Stimulated activated CD8-positive, alpha-beta memory T cell treated with anti-CD3 and anti-CD28 coated beads, Interleukin-7, amount 100 ng/mL, for 24 hours (primary cell): ENCODE measurements around the gene EIF4E3.

ENCODE experiments used
- DNase-seq: peaks from one replicate; pipeline ENCODE4 v3.0.0-alpha.2; 2020; ENCODE audit warnings: low read depth

Gene EIF4E3

GRCh38 chr3:71725271-71725991 is at the start of gene EIF4E3:
EIF4E3 (minus strand) TSS chr3:71725402; CDS start chr3:71725367, 35 bp downstream.
- no peak for DNase-seq

- DNase-seq = no peak
Measured at GRCh38 chr3:71771884-71772283, 46.7 kb upstream of the EIF4E3 start.

GRCh38 chr3:71771126-71771525 is 45.9 kb upstream of the EIF4E3 start:
- DNase-seq = no peak

- no peak for DNase-seq
Measured at GRCh38 chr3:71763426-71763825, 38.2 kb upstream of the EIF4E3 start.

DNA sequence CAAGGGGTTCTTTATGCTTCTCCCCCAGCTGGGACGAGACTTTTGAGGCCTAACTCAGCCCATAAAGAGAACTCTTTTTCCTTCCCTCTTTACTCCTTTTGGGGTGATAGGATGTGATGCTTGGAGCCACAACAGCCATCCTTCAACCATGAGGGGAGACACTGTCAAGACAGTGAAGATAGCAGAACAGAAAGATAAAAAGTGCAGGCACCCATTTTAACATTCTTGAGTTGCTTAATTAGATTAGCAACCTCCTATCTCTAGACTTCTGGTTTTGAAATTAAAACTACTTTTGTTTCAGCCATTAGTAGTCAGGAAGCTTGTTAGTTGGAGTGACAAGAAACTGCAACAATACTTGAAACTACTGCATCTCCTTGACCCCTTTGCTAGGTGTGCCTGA is 34.9 kb upstream of the EIF4E3 start:
- DNase-seq = no peak

DNA sequence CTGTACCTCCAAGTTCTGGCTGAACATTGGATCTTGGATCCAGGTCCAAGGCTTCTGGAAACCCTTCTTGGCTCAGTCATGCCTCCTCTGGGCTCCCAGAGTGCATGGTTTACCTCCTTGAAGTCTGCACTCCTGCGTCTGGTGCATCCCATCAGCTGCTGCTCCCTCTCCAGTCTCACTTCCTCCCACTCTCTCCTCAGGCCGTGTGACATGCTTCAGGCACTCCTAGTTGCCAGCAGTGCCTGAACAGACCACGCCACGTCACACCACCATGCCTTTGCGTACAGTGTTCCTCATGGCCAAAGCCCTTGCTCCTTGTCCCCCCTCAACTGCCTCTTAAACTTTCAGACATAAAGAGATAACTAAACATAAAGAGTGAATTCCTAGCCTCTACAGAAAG is 34.2 kb upstream of the EIF4E3 start:
- DNase-seq = no peak

GRCh38 chr3:71758091-71758490 is 32.9 kb upstream of the EIF4E3 start:
- no peak for DNase-seq

DNA sequence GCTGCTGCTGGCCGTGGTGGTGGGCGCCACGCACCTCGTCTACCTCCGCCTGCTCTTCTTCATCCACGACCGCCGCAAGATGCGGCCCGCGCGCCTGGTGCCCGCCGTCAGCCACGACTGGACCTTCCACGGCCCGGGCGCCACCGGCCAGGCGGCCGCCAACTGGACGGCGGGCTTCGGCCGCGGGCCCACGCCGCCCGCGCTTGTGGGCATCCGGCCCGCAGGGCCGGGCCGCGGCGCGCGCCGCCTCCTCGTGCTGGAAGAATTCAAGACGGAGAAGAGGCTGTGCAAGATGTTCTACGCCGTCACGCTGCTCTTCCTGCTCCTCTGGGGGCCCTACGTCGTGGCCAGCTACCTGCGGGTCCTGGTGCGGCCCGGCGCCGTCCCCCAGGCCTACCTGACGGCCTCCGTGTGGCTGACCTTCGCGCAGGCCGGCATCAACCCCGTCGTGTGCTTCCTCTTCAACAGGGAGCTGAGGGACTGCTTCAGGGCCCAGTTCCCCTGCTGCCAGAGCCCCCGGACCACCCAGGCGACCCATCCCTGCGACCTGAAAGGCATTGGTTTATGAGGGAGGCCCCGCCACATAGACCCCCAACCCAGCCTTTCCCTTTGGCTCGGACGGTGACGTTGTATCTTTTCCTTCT is 29.5 kb upstream of the EIF4E3 start:
- DNase-seq = no peak

DNA sequence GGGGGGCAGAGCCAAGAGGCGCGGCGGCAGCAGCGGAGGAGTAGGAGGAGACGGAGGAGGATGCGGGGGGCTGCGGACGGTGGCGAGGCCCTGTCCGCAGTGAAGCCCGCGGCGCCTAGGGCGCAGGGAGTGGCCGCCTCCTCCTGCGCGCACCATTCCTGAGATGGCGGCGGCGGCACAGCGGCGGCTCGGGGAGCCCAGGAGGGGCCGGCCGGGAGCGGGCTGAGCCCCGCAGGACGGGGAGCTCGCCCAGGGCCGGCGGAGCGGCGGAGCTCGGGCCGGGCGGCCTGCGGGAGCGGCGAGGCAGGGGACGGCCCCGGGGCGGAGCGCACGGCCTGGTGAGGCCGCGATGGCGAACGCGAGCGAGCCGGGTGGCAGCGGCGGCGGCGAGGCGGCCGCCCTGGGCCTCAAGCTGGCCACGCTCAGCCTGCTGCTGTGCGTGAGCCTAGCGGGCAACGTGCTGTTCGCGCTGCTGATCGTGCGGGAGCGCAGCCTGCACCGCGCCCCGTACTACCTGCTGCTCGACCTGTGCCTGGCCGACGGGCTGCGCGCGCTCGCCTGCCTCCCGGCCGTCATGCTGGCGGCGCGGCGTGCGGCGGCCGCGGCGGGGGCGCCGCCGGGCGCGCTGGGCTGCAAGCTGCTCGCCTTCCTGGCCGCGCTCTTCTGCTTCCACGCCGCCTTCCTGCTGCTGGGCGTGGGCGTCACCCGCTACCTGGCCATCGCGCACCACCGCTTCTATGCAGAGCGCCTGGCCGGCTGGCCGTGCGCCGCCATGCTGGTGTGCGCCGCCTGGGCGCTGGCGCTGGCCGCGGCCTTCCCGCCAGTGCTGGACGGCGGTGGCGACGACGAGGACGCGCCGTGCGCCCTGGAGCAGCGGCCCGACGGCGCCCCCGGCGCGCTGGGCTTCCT is 28.8 kb upstream of the EIF4E3 start, which contains the start of gene GPR27:
Gene GPR27, plus strand, starts transcription at position 155 of the 909 bp plus-strand sequence. Its CDS starts 195 bp downstream, at position 350.
- no peak for DNase-seq

GRCh38 chr3:71752831-71753700 is 27.9 kb upstream of the EIF4E3 start:
- no peak for DNase-seq

DNA sequence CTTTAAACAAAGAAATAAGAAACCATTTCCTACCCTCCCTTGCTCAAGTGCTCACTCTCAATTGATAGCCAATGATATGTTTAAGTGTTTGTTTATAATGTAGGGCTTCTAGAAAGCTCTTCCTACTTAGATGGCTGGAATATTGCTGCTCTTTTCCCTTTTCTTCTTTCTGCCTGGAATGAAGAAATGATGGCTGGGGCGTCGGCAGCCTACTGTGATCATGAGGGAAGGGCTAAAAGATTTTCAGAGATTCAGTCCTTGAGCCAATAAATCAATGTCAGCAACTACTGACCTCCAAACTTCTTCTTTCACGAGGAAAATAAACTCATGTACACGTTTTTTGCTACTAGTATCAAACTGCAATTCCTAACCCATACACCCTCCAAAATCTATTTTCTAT is 26.4 kb upstream of the EIF4E3 start:
- DNase-seq = no peak

GRCh38 chr3:71744738-71745137 is 19.5 kb upstream of the EIF4E3 start:
- no peak for DNase-seq

GRCh38 chr3:71742621-71743020 is 17.4 kb upstream of the EIF4E3 start:
- DNase-seq = no peak

GRCh38 chr3:71734881-71735280 is 9.7 kb upstream of the EIF4E3 start:
- no peak for DNase-seq

DNA sequence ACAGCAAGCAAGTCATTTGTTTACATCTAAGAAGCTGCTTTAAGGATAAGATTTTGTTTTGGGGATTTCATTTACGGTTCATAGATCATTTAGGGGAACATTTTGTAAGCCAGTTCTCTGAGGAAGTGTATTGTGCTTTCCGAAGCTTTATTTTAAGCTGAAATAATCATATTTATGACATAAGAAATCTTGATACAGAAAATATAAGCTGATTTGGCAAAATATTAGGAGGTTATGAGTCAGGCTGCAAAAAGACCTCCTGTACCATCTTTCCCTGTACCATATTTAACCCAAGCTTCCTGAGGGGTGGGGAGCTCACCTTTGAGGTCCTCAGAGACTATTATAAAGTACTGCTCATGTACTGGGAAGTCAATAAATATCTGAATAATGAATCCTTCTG is 8.1 kb upstream of the EIF4E3 start:
- DNase-seq = no peak

GRCh38 chr3:71732637-71733036 is 7.4 kb upstream of the EIF4E3 start:
- DNase-seq = no peak

- DNase-seq = no peak
Measured at GRCh38 chr3:71728632-71729342, 3.6 kb upstream of the EIF4E3 start.

DNA sequence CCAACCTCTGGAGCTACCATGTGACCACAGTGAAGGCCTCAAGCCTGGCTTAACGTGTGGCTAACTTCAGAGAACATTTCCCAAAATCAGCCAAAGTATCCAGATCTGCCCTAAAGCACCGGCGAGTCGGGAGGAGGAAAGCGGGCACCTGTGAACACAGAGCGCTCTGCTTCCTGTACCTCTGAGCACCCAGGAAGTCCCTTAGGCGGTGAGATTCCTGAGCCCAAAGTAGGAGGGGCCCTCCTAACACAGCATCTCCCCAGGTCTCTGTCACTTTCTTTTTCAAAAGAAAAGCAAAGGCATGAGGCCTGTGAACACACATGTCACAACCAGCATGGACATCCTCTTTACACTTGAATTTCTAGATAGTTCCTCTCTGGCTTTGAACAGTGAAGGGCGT is 944 bp upstream of the EIF4E3 start:
- DNase-seq = no peak

GRCh38 chr3:71724584-71725270 is 475 bp downstream of the EIF4E3 start:
- no peak for DNase-seq

DNA sequence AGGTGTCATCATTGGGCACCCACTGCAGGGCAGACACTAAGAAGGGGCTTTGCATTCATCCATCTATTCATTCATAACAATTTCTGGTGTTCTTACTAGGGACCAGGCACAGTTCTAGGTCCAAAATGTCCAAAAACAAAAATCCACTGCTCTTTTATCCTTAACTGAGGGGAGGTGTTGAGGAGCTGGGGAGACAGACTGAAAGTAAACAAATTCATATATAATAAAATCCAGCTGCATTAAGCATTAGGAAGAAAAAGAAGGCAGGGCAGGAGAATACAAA is 1.1 kb downstream of the EIF4E3 start:
- no peak for DNase-seq
